ENCODE results near the gene ERN1.

DNA sequence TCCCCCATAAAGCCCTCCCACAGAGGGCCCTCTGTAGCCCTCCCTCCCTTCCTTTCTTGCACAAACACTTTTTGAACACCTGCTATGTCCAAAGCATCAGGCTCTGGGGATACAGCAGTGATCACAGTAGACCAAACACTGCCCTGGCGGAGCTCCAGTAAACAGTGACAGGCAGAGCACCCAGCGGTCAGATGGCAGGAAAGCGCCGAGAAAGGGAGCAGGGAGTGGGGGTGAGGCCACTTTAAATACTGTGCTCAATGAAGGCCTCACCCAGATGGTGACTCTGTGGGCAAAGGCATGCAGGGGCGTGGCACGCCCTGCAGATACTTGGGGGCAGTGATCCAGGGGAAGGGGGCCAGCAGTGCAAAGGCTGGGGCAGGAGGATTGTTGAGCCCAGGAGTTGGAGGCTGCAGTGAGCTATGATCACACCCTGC, 124.2 kb downstream of the ERN1 start:
- TF ChIP-seq POLR2A (IDR thresholded peaks at IDR 0.05; ENCODE audit: low read depth, low read length) (no peak), POLR2AphosphoS5 (IDR thresholded peaks at IDR 0.05; ENCODE audit: low read depth, low read length) (no peak)

All from GM12892 (cell line).